Smooth muscle cell (in vitro differentiated cells): Measurements from ENCODE around the gene TWNK. TPM values are rescaled to one million over a fixed set of nuclear protein-coding genes. Genes with fewer than 3 reads are reported as not detected.

Source experiments
- DNase-seq: peaks from one replicate; lab custom pipeline; 2025; ENCODE audit not compliant: unreplicated experiment; lab: John Stamatoyannopoulos, UW
- H2AFZ ChIP-seq: fragments of 200-600 bp; sonication (generic); 2 replicates; pipeline ENCODE4 v1.6.0; 2016; ENCODE audit warnings: antibody characterized with exemption, low read depth, mild to moderate bottlenecking
- H3F3A ChIP-seq: fragments of 200-600 bp; sonication (generic); 2 replicates; pipeline ENCODE4 v1.6.0; 2017; ENCODE audit warnings: antibody characterized with exemption, low read depth
- H3K27ac ChIP-seq: fragments of 200-600 bp; sonication (generic); 2 replicates; pipeline ENCODE4 v1.5.1; 2016; ENCODE audit warnings: low read depth, mild to moderate bottlenecking
- H3K27me3 ChIP-seq: fragments of 200-600 bp; sonication (generic); 2 replicates; pipeline ENCODE4 v1.6.1; 2016; ENCODE audit warnings: low read depth, mild to moderate bottlenecking
- H3K36me3 ChIP-seq: fragments of 200-600 bp; sonication (generic); 2 replicates; pipeline ENCODE4 v1.5.1; 2016; ENCODE audit warnings: low read depth
- H3K4me1 ChIP-seq: fragments of 200-600 bp; sonication (generic); 2 replicates; pipeline ENCODE4 v1.5.1; 2016; ENCODE audit warnings: low read depth
- H3K4me2 ChIP-seq: fragments of 200-600 bp; sonication (generic); 2 replicates; pipeline ENCODE4 v1.6.0; 2016; ENCODE audit warnings: mild to moderate bottlenecking
- H3K4me3 ChIP-seq: fragments of 200-600 bp; sonication (generic); 2 replicates; pipeline ENCODE4 v1.5.1; 2016; ENCODE audit warnings: mild to moderate bottlenecking
- H3K79me2 ChIP-seq: fragments of 200-600 bp; sonication (generic); 2 replicates; pipeline ENCODE4 v1.6.0; 2016; ENCODE audit warnings: low read depth, mild to moderate bottlenecking
- H3K9ac ChIP-seq: fragments of 200-600 bp; sonication (generic); 2 replicates; pipeline ENCODE4 v1.6.0; 2016; ENCODE audit warnings: low read depth
- H3K9me3 ChIP-seq: fragments of 200-600 bp; sonication (generic); replicated peaks from 2 replicates; pipeline ENCODE4 v1.5.1; 2016; ENCODE audit warnings: low read depth
- H4K20me1 ChIP-seq: fragments of 200-600 bp; sonication (generic); 2 replicates; pipeline ENCODE4 v1.6.0; 2016; ENCODE audit warnings: low read depth
- WGBS: methylation state at CpG from one replicate; pipeline ENCODE4 v1.1.7; 2016; ENCODE audit warnings: low lambda C conversion rate; 5-methylcytosine and 5-hydroxymethylcytosine counted together
- polyA plus RNA-seq: library from polyadenylated mRNA; unstranded; fragments of >200 nt; fragmentation: Nextera tagmentation; extraction: Ambion mirVana; gene quantifications from 2 replicates; pipeline ENCODE4 v1.2.1, GENCODE V29; 2016
- total RNA-seq: library from RNA; depleted of rRNA; stranded (reverse); fragments of >200 nt; gene quantifications from 2 replicates; pipeline ENCODE4 v1.2.3, GENCODE V29; 2014
- TF ChIP-seq, protein P1 (sequence below): fragments of 200-600 bp; sonication (generic); IDR thresholded peaks from 2 replicates; pipeline ENCODE4 v1.5.1; 2017; ENCODE audit warnings: borderline replicate concordance, mild to moderate bottlenecking, antibody characterized with exemption; ENCODE audit not compliant: insufficient read depth, poor library complexity, severe bottlenecking

The TWNK gene
- total and polyA plus RNA-seq, 2 experiments from 2014 or later, result 2.0 to 2.5 TPM

DNA sequence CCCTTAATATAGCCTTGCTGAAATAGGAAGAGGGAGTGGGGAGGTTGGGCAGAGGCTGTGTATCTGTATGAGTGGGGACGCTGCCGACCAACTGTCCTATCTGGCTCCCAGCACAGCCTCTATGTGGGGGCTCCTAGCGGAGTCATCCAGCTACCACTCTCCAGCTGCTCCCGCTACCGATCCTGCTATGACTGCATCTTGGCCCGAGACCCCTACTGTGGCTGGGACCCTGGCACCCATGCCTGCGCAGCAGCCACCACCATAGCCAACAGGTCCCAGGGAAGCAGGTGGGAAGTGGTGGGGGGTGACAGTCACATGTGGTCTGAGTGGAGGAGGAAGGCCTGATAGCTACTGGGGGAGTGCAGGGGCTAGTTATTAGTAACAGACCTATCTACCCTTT is 6.6 kb upstream of the TWNK start:
- TF ChIP-seq, protein P1, sequence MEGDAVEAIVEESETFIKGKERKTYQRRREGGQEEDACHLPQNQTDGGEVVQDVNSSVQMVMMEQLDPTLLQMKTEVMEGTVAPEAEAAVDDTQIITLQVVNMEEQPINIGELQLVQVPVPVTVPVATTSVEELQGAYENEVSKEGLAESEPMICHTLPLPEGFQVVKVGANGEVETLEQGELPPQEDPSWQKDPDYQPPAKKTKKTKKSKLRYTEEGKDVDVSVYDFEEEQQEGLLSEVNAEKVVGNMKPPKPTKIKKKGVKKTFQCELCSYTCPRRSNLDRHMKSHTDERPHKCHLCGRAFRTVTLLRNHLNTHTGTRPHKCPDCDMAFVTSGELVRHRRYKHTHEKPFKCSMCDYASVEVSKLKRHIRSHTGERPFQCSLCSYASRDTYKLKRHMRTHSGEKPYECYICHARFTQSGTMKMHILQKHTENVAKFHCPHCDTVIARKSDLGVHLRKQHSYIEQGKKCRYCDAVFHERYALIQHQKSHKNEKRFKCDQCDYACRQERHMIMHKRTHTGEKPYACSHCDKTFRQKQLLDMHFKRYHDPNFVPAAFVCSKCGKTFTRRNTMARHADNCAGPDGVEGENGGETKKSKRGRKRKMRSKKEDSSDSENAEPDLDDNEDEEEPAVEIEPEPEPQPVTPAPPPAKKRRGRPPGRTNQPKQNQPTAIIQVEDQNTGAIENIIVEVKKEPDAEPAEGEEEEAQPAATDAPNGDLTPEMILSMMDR, result no peak
- no peak overlapping the region for H3K9ac ChIP-seq
- no peak overlapping the region for H2AFZ ChIP-seq
- no peak overlapping the region for H3K4me2 ChIP-seq
- no peak for DNase-seq
- over 99% methylated on average over 7 of the region's 7 CpGs for WGBS
- H3K79me2 ChIP-seq, result no peaks in the 10 kb centered on the region
- no peaks in the 10 kb centered on the region for H3K27me3 ChIP-seq
- H3K27ac ChIP-seq, result no peak overlapping the region
- H3K4me1 ChIP-seq, result no peaks in the 10 kb centered on the region
- no peaks in the 10 kb centered on the region for H3K9me3 ChIP-seq
- no peaks in the 10 kb centered on the region for H3K36me3 ChIP-seq
- no peak overlapping the region for H3K4me3 ChIP-seq
- H4K20me1 ChIP-seq, result no peaks in the 10 kb centered on the region
- H3F3A ChIP-seq, result no peaks in the 10 kb centered on the region

DNA sequence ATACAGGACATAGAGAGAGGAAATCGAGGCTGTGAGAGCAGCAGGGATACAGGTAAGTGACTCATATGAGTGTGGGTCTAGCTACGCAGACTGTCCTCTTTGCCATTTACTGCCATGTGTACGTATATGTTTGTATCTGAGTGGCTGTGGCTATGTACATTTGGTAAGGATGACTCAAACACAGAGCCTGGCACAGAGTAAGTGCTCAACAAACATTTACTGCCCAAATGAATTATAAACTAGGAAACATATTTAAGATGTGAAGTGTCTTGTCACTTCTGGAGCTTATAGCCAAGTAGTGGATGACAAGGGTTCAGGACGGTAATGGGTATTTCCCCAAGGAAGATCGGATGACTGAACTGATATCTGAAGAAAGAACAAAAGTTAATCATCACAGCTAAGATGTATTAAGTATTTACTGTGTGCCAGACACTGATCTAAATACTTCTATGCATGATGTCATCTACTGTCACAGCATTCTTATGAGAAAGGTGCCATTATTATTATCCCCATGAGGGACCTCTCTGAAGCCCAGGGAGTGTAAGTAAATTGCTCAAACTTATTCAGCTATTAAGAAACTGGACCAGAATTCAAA is 6.1 kb upstream of the TWNK start:
- no peaks in the 10 kb centered on the region for H3K36me3 ChIP-seq
- no peaks in the 10 kb centered on the region for H3F3A ChIP-seq
- H3K27me3 ChIP-seq, result no peaks in the 10 kb centered on the region
- H3K79me2 ChIP-seq, result peaks cover 4% of the 10 kb centered on the region
- H3K9ac ChIP-seq, result no peak overlapping the region
- no peaks in the 10 kb centered on the region for H3K9me3 ChIP-seq
- peaks cover 2% of the 10 kb centered on the region for H3K4me1 ChIP-seq
- no peak overlapping the region for H3K4me2 ChIP-seq
- no peaks in the 10 kb centered on the region for H4K20me1 ChIP-seq
- no peak overlapping the region for H3K27ac ChIP-seq
- TF ChIP-seq, protein P1, result no peak
- no peak overlapping the region for H2AFZ ChIP-seq
- H3K4me3 ChIP-seq, result no peak overlapping the region
- WGBS, result 92% methylated on average over 5 of the region's 5 CpGs
- DNase-seq, result no peak

DNA sequence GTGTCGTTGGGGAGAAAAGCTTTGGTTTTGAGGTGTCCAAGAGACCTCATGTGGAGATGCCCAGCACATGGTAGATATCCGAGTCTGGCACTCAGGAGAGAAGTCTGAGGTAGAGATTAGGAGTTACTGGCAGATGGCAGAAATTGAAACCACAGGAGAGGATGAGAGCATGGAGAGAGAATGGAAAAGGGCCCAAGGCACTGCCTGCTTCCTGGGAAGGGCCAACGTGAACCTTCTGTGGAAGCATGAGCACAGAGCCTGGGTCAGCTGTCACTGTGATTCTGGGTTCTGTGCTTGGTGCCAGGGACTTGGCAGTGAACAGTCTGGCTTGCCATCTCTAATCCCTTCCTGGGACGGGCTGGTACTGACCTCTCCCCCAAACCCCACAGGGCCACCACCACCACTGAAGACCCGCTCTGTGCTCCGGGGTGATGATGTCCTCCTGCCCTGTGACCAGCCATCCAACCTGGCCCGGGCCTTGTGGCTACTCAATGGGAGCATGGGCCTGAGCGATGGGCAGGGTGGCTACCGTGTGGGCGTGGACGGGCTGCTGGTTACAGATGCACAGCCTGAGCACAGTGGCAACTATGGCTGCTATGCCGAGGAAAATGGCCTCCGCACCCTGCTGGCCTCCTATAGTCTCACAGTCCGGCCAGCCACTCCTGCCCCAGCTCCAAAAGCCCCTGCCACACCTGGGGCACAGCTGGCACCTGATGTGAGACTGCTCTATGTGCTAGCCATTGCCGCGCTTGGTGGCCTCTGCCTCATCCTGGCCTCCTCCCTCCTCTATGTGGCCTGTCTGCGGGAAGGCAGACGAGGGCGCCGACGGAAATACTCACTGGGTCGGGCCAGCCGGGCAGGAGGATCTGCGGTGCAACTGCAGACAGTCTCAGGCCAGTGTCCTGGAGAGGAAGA is 4.2 kb upstream of the TWNK start:
- no peak overlapping the region for H3K4me3 ChIP-seq
- 94% methylated on average over 24 of the region's 24 CpGs for WGBS
- TF ChIP-seq, protein P1, result no peak
- H3K27me3 ChIP-seq, result no peaks in the 10 kb centered on the region
- peaks cover 11% of the 10 kb centered on the region for H3K79me2 ChIP-seq
- H3K9ac ChIP-seq, result no peak overlapping the region
- no peak overlapping the region for H3K27ac ChIP-seq
- no peak overlapping the region for H3K4me2 ChIP-seq
- no peak for DNase-seq
- H3K36me3 ChIP-seq, result no peaks in the 10 kb centered on the region
- no peaks in the 10 kb centered on the region for H3K9me3 ChIP-seq
- no peaks in the 10 kb centered on the region for H4K20me1 ChIP-seq
- peaks cover 8% of the 10 kb centered on the region for H3K4me1 ChIP-seq
- H2AFZ ChIP-seq, result no peak overlapping the region
- no peaks in the 10 kb centered on the region for H3F3A ChIP-seq
